D721Med (cell line): ENCODE results near the gene TPSD1.

Experiments used
- DNase-seq: peaks from one replicate; pipeline ENCODE4 v3.0.0; 2011; ENCODE audit warnings: low spot score; ENCODE audit not compliant: insufficient read length
- FAIRE-seq: peaks from 2 replicates; lab custom pipeline; 2011; peaks lifted over from hg19 to GRCh38; lab: Jason Lieb, UNC
- CTCF ChIP-seq: IDR thresholded peaks from 2 replicates; pipeline ENCODE4 v1.5.1; 2012; ENCODE audit warnings: mild to moderate bottlenecking, control low read depth; ENCODE audit not compliant: insufficient read depth; ENCODE audit errors: missing control alignments

The TPSD1 gene

GRCh38 chr16:1301562-1301961 is 45.7 kb downstream of the TPSD1 start:
- TF ChIP-seq CTCF: no peak
- no peak for FAIRE-seq
- DNase-seq: no peak

GRCh38 chr16:1305823-1306222 is 50.0 kb downstream of the TPSD1 start:
- TF ChIP-seq CTCF: no peak
- FAIRE-seq: no peak
- no peak for DNase-seq

DNA sequence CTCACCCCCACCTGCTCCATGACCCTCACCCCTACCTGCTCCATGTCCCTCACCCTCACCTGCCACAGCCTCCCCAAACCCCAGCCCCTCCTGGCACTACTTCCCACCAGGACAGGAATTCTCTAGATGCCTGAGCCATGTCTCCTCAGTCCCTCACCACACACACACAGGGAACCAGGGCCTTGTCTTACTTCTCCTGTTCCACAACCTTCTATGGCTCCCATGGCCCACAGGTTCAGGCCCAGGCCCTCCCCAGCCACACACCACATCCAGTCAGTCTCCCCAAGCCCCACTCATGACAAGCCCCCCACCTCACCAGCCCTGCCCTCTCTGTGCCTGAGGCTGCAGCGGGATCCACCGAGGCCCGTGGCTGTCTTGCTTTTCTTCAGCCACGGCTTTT is 50.5 kb downstream of the TPSD1 start:
- no peak for TF ChIP-seq CTCF
- DNase-seq (no peak), FAIRE-seq (no peak)

- no peak for TF ChIP-seq CTCF
- DNase-seq: no peak
- no peak for FAIRE-seq
These were observed 52.4 kb downstream of the TPSD1 start for GRCh38 chr16:1308036-1308976.
